Neural progenitor cell (in vitro differentiated cells): Measurements from ENCODE around the gene ANGEL1. TPM values are rescaled to one million over a fixed set of nuclear protein-coding genes. Genes with fewer than 3 reads are reported as not detected.

Experiments
- DNase-seq: peaks from one replicate; pipeline ENCODE4 v3.0.0-alpha.2; 2016; ENCODE audit warnings: low spot score
- H2AFZ ChIP-seq: fragments of 200-600 bp; sonication (generic); replicated peaks from 2 replicates; pipeline ENCODE4 v1.6.1; 2016; ENCODE audit warnings: antibody characterized with exemption
- H3F3A ChIP-seq: fragments of 200-600 bp; sonication (generic); 2 replicates; pipeline ENCODE4 v1.6.1; 2016; ENCODE audit warnings: antibody characterized with exemption, low read depth
- H3K27ac ChIP-seq: fragments of 200-600 bp; sonication (generic); 2 replicates; pipeline ENCODE4 v1.5.1; 2016; ENCODE audit warnings: mild to moderate bottlenecking
- H3K27me3 ChIP-seq: fragments of 200-600 bp; sonication (generic); 2 replicates; pipeline ENCODE4 v1.6.1; 2016; ENCODE audit warnings: mild to moderate bottlenecking, moderate library complexity
- H3K36me3 ChIP-seq: fragments of 200-600 bp; sonication (generic); 2 replicates; pipeline ENCODE4 v1.5.1; 2016
- H3K4me1 ChIP-seq: fragments of 200-600 bp; sonication (generic); 2 replicates; pipeline ENCODE4 v1.6.1; 2016; ENCODE audit warnings: mixed run types
- H3K4me2 ChIP-seq: fragments of 200-600 bp; sonication (generic); 2 replicates; pipeline ENCODE4 v1.6.1; 2016
- H3K4me3 ChIP-seq: fragments of 200-600 bp; sonication (generic); 2 replicates; pipeline ENCODE4 v1.5.1; 2016
- H3K79me2 ChIP-seq: fragments of 200-600 bp; sonication (generic); 2 replicates; pipeline ENCODE4 v1.6.1; 2016; ENCODE audit warnings: low read depth
- H3K9ac ChIP-seq: fragments of 200-600 bp; sonication (generic); 2 replicates; pipeline ENCODE4 v1.6.1; 2016
- H3K9me3 ChIP-seq: fragments of 200-600 bp; sonication (generic); 2 replicates; pipeline ENCODE4 v1.5.1; 2016; ENCODE audit warnings: low read depth
- H4K20me1 ChIP-seq: fragments of 200-600 bp; sonication (generic); 2 replicates; pipeline ENCODE4 v1.6.1; 2016; ENCODE audit warnings: low read depth
- H3K27ac Mint-ChIP-seq: 3 replicates; pipeline ENCODE4 v1.8.0; 2021; ENCODE audit warnings: mixed read lengths
- H3K27me3 Mint-ChIP-seq: 2 replicates; pipeline ENCODE4 v1.8.0; 2022; ENCODE audit warnings: low read depth, mild to moderate bottlenecking, inconsistent platforms, moderate library complexity, mixed read lengths; ENCODE audit not compliant: insufficient read depth
- H3K36me3 Mint-ChIP-seq: 3 replicates; pipeline ENCODE4 v1.8.0; 2021; ENCODE audit warnings: mixed read lengths
- H3K4me1 Mint-ChIP-seq: 3 replicates; pipeline ENCODE4 v1.8.0; 2021; ENCODE audit warnings: mixed read lengths
- H3K4me3 Mint-ChIP-seq: 3 replicates; pipeline ENCODE4 v1.8.0; 2021; ENCODE audit warnings: mild to moderate bottlenecking, moderate library complexity, mixed read lengths
- H3K9me3 Mint-ChIP-seq: 3 replicates; pipeline ENCODE4 v1.8.0; 2020; ENCODE audit warnings: mixed read lengths
- CTCF ChIP-seq: fragments of 200-600 bp; sonication (generic); IDR thresholded peaks from 2 replicates; pipeline ENCODE4 v1.5.1; 2017; ENCODE audit warnings: antibody characterized with exemption, mild to moderate bottlenecking
- EZH2 ChIP-seq: fragments of 200-600 bp; sonication (generic); IDR thresholded peaks from 2 replicates; pipeline ENCODE4 v1.6.1; 2017; ENCODE audit warnings: antibody characterized with exemption, mild to moderate bottlenecking, moderate library complexity
- EZH2phosphoT487 ChIP-seq: fragments of 200-600 bp; sonication (generic); IDR thresholded peaks from 2 replicates; pipeline ENCODE4 v1.6.1; 2017; ENCODE audit warnings: antibody characterized with exemption
- total RNA-seq: library from RNA; depleted of rRNA; stranded (reverse); fragments of >200 nt; gene quantifications from 2 replicates; pipeline ENCODE4 v1.2.3, GENCODE V29; 2015; ENCODE audit warnings: low replicate concordance

The ANGEL1 gene
- total RNA-seq, 1 donor from 2014 or later: 23.2 TPM

GRCh38 chr14:76820700-76821099, 8.0 kb upstream of the ANGEL1 start:
- H3K27ac Mint-ChIP-seq: no peak overlapping the region
- TF ChIP-seq EZH2 (no peak), EZH2phosphoT487 (no peak)

GRCh38 chr14:76814726-76815645, 2.3 kb upstream of the ANGEL1 start:
- Histone ChIP-seq H3K9ac (no peak overlapping the region), H4K20me1 (no peaks in the 10 kb centered on the region), H3K9me3 (no peaks in the 10 kb centered on the region), H3K4me2 (no peak overlapping the region), H3K36me3 (no peaks in the 10 kb centered on the region), H3K27me3 (no peaks in the 10 kb centered on the region), H3F3A (peaks cover 10% of the 10 kb centered on the region), H3K27ac (no peak overlapping the region), H3K79me2 (peaks cover 23% of the 10 kb centered on the region), H2AFZ (no peak overlapping the region), H3K4me1 (peaks cover 16% of the 10 kb centered on the region), H3K4me3 (no peak overlapping the region)
- no peak for DNase-seq
- H3K4me1 Mint-ChIP-seq: peaks cover 18% of the 10 kb centered on the region
- no peaks in the 10 kb centered on the region for H3K36me3 Mint-ChIP-seq
- H3K27ac Mint-ChIP-seq: no peak overlapping the region
- H3K9me3 Mint-ChIP-seq: no peaks in the 10 kb centered on the region
- no peak overlapping the region for H3K4me3 Mint-ChIP-seq
- H3K27me3 Mint-ChIP-seq: no peaks in the 10 kb centered on the region
- TF ChIP-seq CTCF: no peak
- no peak for TF ChIP-seq EZH2phosphoT487
- no peak for TF ChIP-seq EZH2

More at GRCh38 chr14:76820700-76821099, 8.0 kb upstream of the ANGEL1 start:
- H3K79me2 ChIP-seq: no peaks in the 10 kb centered on the region
- no peak overlapping the region for H2AFZ ChIP-seq
- Mint-ChIP-seq H3K4me3 (no peak overlapping the region), H3K9me3 (peaks cover 2% of the 10 kb centered on the region), H3K27me3 (no peaks in the 10 kb centered on the region), H3K4me1 (no peaks in the 10 kb centered on the region), H3K36me3 (no peaks in the 10 kb centered on the region)
- H3F3A ChIP-seq: no peaks in the 10 kb centered on the region
- no peak overlapping the region for H3K4me3 ChIP-seq
- H3K27me3 ChIP-seq: no peaks in the 10 kb centered on the region
- H3K9me3 ChIP-seq: no peaks in the 10 kb centered on the region
- no peak overlapping the region for H3K27ac ChIP-seq
- H4K20me1 ChIP-seq: no peaks in the 10 kb centered on the region
- DNase-seq: no peak
- H3K9ac ChIP-seq: no peak overlapping the region
- no peaks in the 10 kb centered on the region for H3K36me3 ChIP-seq
- H3K4me1 ChIP-seq: peaks cover 4% of the 10 kb centered on the region
- H3K4me2 ChIP-seq: no peak overlapping the region

- DNase-seq: peak; percentile 38
- Mint-ChIP-seq H3K9me3 (no peaks in the 10 kb centered on the region), H3K27me3 (no peaks in the 10 kb centered on the region), H3K4me3 (peak overlapping the region; percentile 97), H3K36me3 (peaks cover 10% of the 10 kb centered on the region), H3K4me1 (peaks cover 18% of the 10 kb centered on the region), H3K27ac (no peak overlapping the region)
- Histone ChIP-seq H3K4me1 (peaks cover 15% of the 10 kb centered on the region), H3K9ac (peak overlapping the region; percentile 28), H3K4me2 (peak overlapping the region; percentile 98), H3K36me3 (no peaks in the 10 kb centered on the region), H3K27ac (no peak overlapping the region), H3K4me3 (peak overlapping the region; percentile 70), H3F3A (peaks cover 10% of the 10 kb centered on the region), H3K27me3 (no peaks in the 10 kb centered on the region), H4K20me1 (no peaks in the 10 kb centered on the region), H2AFZ (peak overlapping the region; percentile 81), H3K9me3 (no peaks in the 10 kb centered on the region), H3K79me2 (peaks cover 33% of the 10 kb centered on the region)
- no peak for TF ChIP-seq CTCF
- no peak for TF ChIP-seq EZH2phosphoT487
- TF ChIP-seq EZH2: no peak
Measured at GRCh38 chr14:76812093-76812421, 625 bp downstream of the ANGEL1 start.

- Histone ChIP-seq H3K4me1 (peaks cover 11% of the 10 kb centered on the region), H3K36me3 (no peaks in the 10 kb centered on the region), H3K27me3 (no peaks in the 10 kb centered on the region), H3K9ac (no peak overlapping the region), H3K27ac (no peak overlapping the region), H3K9me3 (no peaks in the 10 kb centered on the region), H3K4me3 (peak overlapping the region; percentile 70), H3F3A (peaks cover 10% of the 10 kb centered on the region), H3K4me2 (peak overlapping the region; percentile 98), H3K79me2 (peaks cover 33% of the 10 kb centered on the region), H2AFZ (no peak overlapping the region), H4K20me1 (no peaks in the 10 kb centered on the region)
- Mint-ChIP-seq H3K4me3 (peak overlapping the region; percentile 97), H3K27me3 (no peaks in the 10 kb centered on the region), H3K4me1 (peaks cover 18% of the 10 kb centered on the region), H3K9me3 (no peaks in the 10 kb centered on the region), H3K36me3 (peaks cover 11% of the 10 kb centered on the region), H3K27ac (no peak overlapping the region)
- DNase-seq: peak; percentile 15
- TF ChIP-seq EZH2phosphoT487: no peak
- TF ChIP-seq CTCF: no peak
- TF ChIP-seq EZH2: no peak
Measured at GRCh38 chr14:76811561-76811960, 1.1 kb downstream of the ANGEL1 start.
